GM23338 (cell line): ENCODE measurements around the gene EIF1AX. TPM values are rescaled to one million over a fixed set of nuclear protein-coding genes. Genes with fewer than 3 reads are reported as not detected.

Source experiments
- ATAC-seq: fragments of 200-7000 bp; cut with Tn5 transposase; 3 replicates; pipeline ENCODE4 v1.9.1; 2020
- DNase-seq: peaks from one replicate; pipeline ENCODE4 v3.0.0-alpha.2; 2015; ENCODE audit warnings: low spot score
- H2AFZ ChIP-seq: fragments of 200-600 bp; sonication (generic); 2 replicates; pipeline ENCODE4 v1.8.0; 2016; ENCODE audit warnings: antibody characterized with exemption, mild to moderate bottlenecking, moderate library complexity
- H3F3A ChIP-seq: fragments of 200-600 bp; sonication (generic); replicated peaks from 2 replicates; pipeline ENCODE4 v1.8.0; 2017; ENCODE audit warnings: antibody characterized with exemption, mixed run types, low read depth
- H3K27ac ChIP-seq: fragments of 200-600 bp; sonication (generic); 2 replicates; pipeline ENCODE4 v1.6.1; 2016; ENCODE audit warnings: low read depth
- H3K27me3 ChIP-seq: fragments of 200-600 bp; sonication (generic); 2 replicates; pipeline ENCODE4 v1.8.0; 2016; ENCODE audit warnings: mild to moderate bottlenecking, mixed run types, moderate library complexity; ENCODE audit not compliant: insufficient read depth
- H3K36me3 ChIP-seq: fragments of 200-600 bp; sonication (generic); 2 replicates; pipeline ENCODE4 v1.8.0; 2016; ENCODE audit warnings: mild to moderate bottlenecking; ENCODE audit not compliant: insufficient read depth
- H3K4me1 ChIP-seq: fragments of 200-600 bp; sonication (generic); 2 replicates; pipeline ENCODE4 v1.8.0; 2016; ENCODE audit warnings: mild to moderate bottlenecking, moderate library complexity; ENCODE audit not compliant: insufficient read depth
- H3K4me2 ChIP-seq: fragments of 200-600 bp; sonication (generic); 2 replicates; pipeline ENCODE4 v1.7.1; 2017; ENCODE audit warnings: mixed run types
- H3K4me3 ChIP-seq: fragments of 200-600 bp; sonication (generic); 2 replicates; pipeline ENCODE4 v1.6.1; 2016; ENCODE audit warnings: mixed run types
- H3K79me2 ChIP-seq: fragments of 200-600 bp; sonication (generic); replicated peaks from 2 replicates; pipeline ENCODE4 v1.8.0; 2017; ENCODE audit warnings: mild to moderate bottlenecking; ENCODE audit not compliant: insufficient read depth
- H3K9me2 ChIP-seq: fragments of 200-600 bp; sonication (generic); 2 replicates; pipeline ENCODE4 v1.8.0; 2017; ENCODE audit not compliant: insufficient read depth
- H4K20me1 ChIP-seq: fragments of 200-600 bp; sonication (generic); replicated peaks from 2 replicates; pipeline ENCODE4 v1.8.0; 2017; ENCODE audit warnings: mild to moderate bottlenecking; ENCODE audit not compliant: insufficient read depth
- H3K27ac Mint-ChIP-seq: 2 replicates; pipeline ENCODE4 v1.8.0; 2020; ENCODE audit warnings: inconsistent platforms, mild to moderate bottlenecking, moderate library complexity, mixed read lengths
- H3K27me3 Mint-ChIP-seq: 3 replicates; pipeline ENCODE4 v1.8.0; 2022; ENCODE audit warnings: low read depth, mild to moderate bottlenecking, moderate library complexity, mixed read lengths, inconsistent platforms; ENCODE audit not compliant: insufficient read depth, poor library complexity
- H3K36me3 Mint-ChIP-seq: 3 replicates; pipeline ENCODE4 v1.8.0; 2021; ENCODE audit warnings: low read depth, mild to moderate bottlenecking, inconsistent platforms, moderate library complexity, mixed read lengths
- H3K4me1 Mint-ChIP-seq: 3 replicates; pipeline ENCODE4 v1.8.0; 2020; ENCODE audit warnings: mild to moderate bottlenecking, inconsistent platforms, mixed read lengths
- H3K4me3 Mint-ChIP-seq: 3 replicates; pipeline ENCODE4 v1.8.0; 2021; ENCODE audit warnings: moderate library complexity, mild to moderate bottlenecking, inconsistent platforms, mixed read lengths
- H3K9me3 Mint-ChIP-seq: 3 replicates; pipeline ENCODE4 v1.8.0; 2020; ENCODE audit warnings: moderate library complexity, mild to moderate bottlenecking, inconsistent platforms, mixed read lengths
- CTCF ChIP-seq, 2 experiments: fragments of 200-600 bp in 1 of 2; sonication (generic) in 1 of 2; conservative IDR thresholded peaks; 2 replicates each; pipeline versions ENCODE4 v1.5.1 to v1.6.1; 2016 to 2017; ENCODE audit warnings: antibody characterized with exemption in 2 of 2, low read depth in 2 of 2, mild to moderate bottlenecking in 2 of 2, moderate library complexity in 1 of 2
- ETS1 ChIP-seq: IDR thresholded peaks from 2 replicates; pipeline ENCODE4 v1.6.1; 2016; ENCODE audit warnings: antibody characterized with exemption
- EZH2 ChIP-seq: fragments of 200-600 bp; sonication (generic); IDR thresholded peaks from one replicate; pipeline ENCODE4 v1.8.0; 2017; ENCODE audit warnings: antibody characterized with exemption, mild to moderate bottlenecking, low read depth; ENCODE audit not compliant: unreplicated experiment
- EZH2phosphoT487 ChIP-seq: fragments of 200-600 bp; sonication (generic); IDR thresholded peaks from one replicate; pipeline ENCODE4 v1.8.1; 2018; ENCODE audit warnings: antibody characterized with exemption; ENCODE audit not compliant: unreplicated experiment
- JUNB ChIP-seq: IDR thresholded peaks from one replicate; pipeline ENCODE4 v1.6.1; 2016; ENCODE audit warnings: antibody characterized with exemption; ENCODE audit not compliant: unreplicated experiment
- POLR2AphosphoS5 ChIP-seq: IDR thresholded peaks from 2 replicates; pipeline ENCODE4 v1.6.1; 2016; ENCODE audit warnings: antibody characterized with exemption, low read depth
- REST ChIP-seq: IDR thresholded peaks from one replicate; pipeline ENCODE4 v1.6.1; 2018; ENCODE audit warnings: antibody characterized with exemption; ENCODE audit not compliant: unreplicated experiment
- STAT1 ChIP-seq: IDR thresholded peaks from one replicate; pipeline ENCODE4 v1.6.1; 2016; ENCODE audit warnings: antibody characterized with exemption; ENCODE audit not compliant: unreplicated experiment
- ZNF114 ChIP-seq: fragments of 250-450 bp; sonication (Bioruptor Pico); IDR thresholded peaks from 2 replicates; pipeline ENCODE4 v1.5.0; 2020; ENCODE audit warnings: mild to moderate bottlenecking, moderate library complexity
- ZNF331 ChIP-seq: fragments of 250-450 bp; sonication (Bioruptor Pico); IDR thresholded peaks from 2 replicates; pipeline ENCODE4 v1.5.0; 2020; ENCODE audit warnings: low read depth, mild to moderate bottlenecking, moderate library complexity
- polyA plus RNA-seq: library from polyadenylated mRNA; unstranded; fragments of >200 nt; fragmentation: Nextera tagmentation; extraction: Ambion mirVana; gene quantifications from 2 replicates; pipeline ENCODE4 v1.2.1, GENCODE V29; 2016
- total RNA-seq: library from RNA; depleted of rRNA; stranded (reverse); fragments of >200 nt; shearing (Covaris generic); gene quantifications from 2 replicates; pipeline ENCODE4 v1.2.3, GENCODE V29; 2014

Gene EIF1AX
- total and polyA plus RNA-seq, 2 experiments from 2014 or later: 107 to 321 TPM

- no peaks in the 10 kb centered on the region for H3K4me1 Mint-ChIP-seq
- H3F3A ChIP-seq: no peaks in the 10 kb centered on the region
- no peak overlapping the region for H3K27ac Mint-ChIP-seq
- ATAC-seq: no peak
- H3K79me2 ChIP-seq: no peaks in the 10 kb centered on the region
- no peaks in the 10 kb centered on the region for H3K4me1 ChIP-seq
- no peak overlapping the region for H3K4me3 Mint-ChIP-seq
- no peaks in the 10 kb centered on the region for H3K27me3 Mint-ChIP-seq
- H3K4me3 ChIP-seq: no peak overlapping the region
- no peaks in the 10 kb centered on the region for H3K9me2 ChIP-seq
- H3K36me3 ChIP-seq: no peaks in the 10 kb centered on the region
- H3K27me3 ChIP-seq: no peaks in the 10 kb centered on the region
- no peak overlapping the region for H2AFZ ChIP-seq
- H3K36me3 Mint-ChIP-seq: peaks cover 6% of the 10 kb centered on the region; the same call in 2 of the 3 replicates
- no peak overlapping the region for H3K4me2 ChIP-seq
- no peak overlapping the region for H3K27ac ChIP-seq
- DNase-seq: no peak
- no peaks in the 10 kb centered on the region for H3K9me3 Mint-ChIP-seq
- TF ChIP-seq POLR2AphosphoS5: no peak
- H4K20me1 ChIP-seq: no peaks in the 10 kb centered on the region
Measured at GRCh38 chrX:20173856-20174255, 32.2 kb upstream of the EIF1AX start.

GRCh38 chrX:20173313-20173712 lies 31.7 kb upstream of the EIF1AX start:
- no peaks in the 10 kb centered on the region for H3K27me3 Mint-ChIP-seq
- Histone ChIP-seq H3K36me3 (no peaks in the 10 kb centered on the region), H2AFZ (no peak overlapping the region), H3K4me3 (no peak overlapping the region), H3F3A (no peaks in the 10 kb centered on the region), H4K20me1 (no peaks in the 10 kb centered on the region), H3K4me1 (no peaks in the 10 kb centered on the region), H3K79me2 (no peaks in the 10 kb centered on the region), H3K27ac (no peak overlapping the region), H3K9me2 (no peaks in the 10 kb centered on the region), H3K4me2 (no peak overlapping the region), H3K27me3 (no peaks in the 10 kb centered on the region)
- no peak overlapping the region for H3K4me3 Mint-ChIP-seq
- no peak overlapping the region for H3K27ac Mint-ChIP-seq
- peaks cover 7% of the 10 kb centered on the region; the same call in 2 of the 3 replicates for H3K36me3 Mint-ChIP-seq
- DNase-seq: no peak
- no peak for ATAC-seq
- H3K4me1 Mint-ChIP-seq: no peaks in the 10 kb centered on the region
- TF ChIP-seq EZH2 (no peak), REST (no peak), POLR2AphosphoS5 (no peak), STAT1 (no peak), ZNF114 (CRISPR knock-in tag) (no peak)
- H3K9me3 Mint-ChIP-seq: no peaks in the 10 kb centered on the region

- Histone ChIP-seq H3K4me2 (no peak overlapping the region), H3K27me3 (no peaks in the 10 kb centered on the region), H3K4me1 (no peaks in the 10 kb centered on the region), H3K9me2 (no peaks in the 10 kb centered on the region), H3K36me3 (no peaks in the 10 kb centered on the region), H3K4me3 (no peak overlapping the region), H3K27ac (no peak overlapping the region), H3K79me2 (no peaks in the 10 kb centered on the region), H2AFZ (no peak overlapping the region), H3F3A (no peaks in the 10 kb centered on the region), H4K20me1 (no peaks in the 10 kb centered on the region)
- H3K4me1 Mint-ChIP-seq: no peaks in the 10 kb centered on the region
- DNase-seq: no peak
- H3K4me3 Mint-ChIP-seq: no peak overlapping the region
- H3K27ac Mint-ChIP-seq: no peak overlapping the region
- no peak for ATAC-seq
- peaks cover 9% of the 10 kb centered on the region; the same call in 2 of the 3 replicates for H3K36me3 Mint-ChIP-seq
- H3K9me3 Mint-ChIP-seq: no peaks in the 10 kb centered on the region
- no peaks in the 10 kb centered on the region for H3K27me3 Mint-ChIP-seq
- TF ChIP-seq EZH2phosphoT487: no peak
- TF ChIP-seq ZNF114 (CRISPR knock-in tag): no peak
- TF ChIP-seq REST: no peak
- no peak for TF ChIP-seq ZNF331
- no peak for TF ChIP-seq CTCF (conservative IDR thresholded peaks at IDR 0.05; ENCODE audit: low read depth in 2 of 2)
- no peak for TF ChIP-seq STAT1
- TF ChIP-seq ETS1: no peak
- no peak for TF ChIP-seq JUNB
Measured at GRCh38 chrX:20171887-20172286, 30.2 kb upstream of the EIF1AX start.
